HG03342 (cell line): Measurements from ENCODE around the gene SEC14L5.
"Not testable (repeated sequence)": the region's sequence is repeated elsewhere in the genome, so short reads cannot be mapped to it uniquely, and the experiment has no call there.

Experiments
- ATAC-seq: cut with Tn5 transposase; IDR thresholded peaks from one replicate; pipeline ENCODE4 v1.9.1; 2021; ENCODE audit warnings: mild to moderate bottlenecking, moderate library complexity; ENCODE audit not compliant: unreplicated experiment

SEC14L5 gene

GRCh38 chr16:4929619-4930018, 28.5 kb upstream of the SEC14L5 start:
- ATAC-seq: not testable (repeated sequence)

- no peak for ATAC-seq
Observed at GRCh38 chr16:4931381-4931780, 26.7 kb upstream of the SEC14L5 start.

GRCh38 chr16:4933433-4933832, 24.7 kb upstream of the SEC14L5 start:
- no peak for ATAC-seq

DNA sequence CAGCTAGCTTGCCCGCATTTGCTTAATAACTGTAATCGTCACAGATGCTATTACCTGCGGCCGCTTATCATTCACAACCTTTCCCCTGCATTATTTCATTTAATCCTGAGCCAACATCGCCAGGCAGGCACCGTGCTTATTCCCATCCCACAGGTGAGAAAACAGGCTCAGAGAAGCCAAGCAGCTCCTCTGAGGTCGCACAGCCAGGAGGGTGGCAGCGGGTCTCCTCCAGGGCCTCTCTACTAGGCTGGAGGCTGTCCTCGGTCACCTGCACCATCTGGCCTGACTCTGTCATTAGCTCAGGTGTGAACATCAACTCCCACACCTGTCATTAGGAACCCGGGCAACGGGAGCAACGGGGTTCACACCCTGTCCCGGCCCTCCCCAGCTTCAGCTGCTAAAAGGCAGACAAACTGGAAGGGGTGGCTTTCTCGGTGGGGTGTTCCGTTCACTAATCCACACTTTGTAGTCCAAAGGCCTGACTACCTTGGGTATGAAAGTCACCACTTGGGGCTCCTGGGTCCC, 24.2 kb upstream of the SEC14L5 start:
- ATAC-seq: no peak

DNA sequence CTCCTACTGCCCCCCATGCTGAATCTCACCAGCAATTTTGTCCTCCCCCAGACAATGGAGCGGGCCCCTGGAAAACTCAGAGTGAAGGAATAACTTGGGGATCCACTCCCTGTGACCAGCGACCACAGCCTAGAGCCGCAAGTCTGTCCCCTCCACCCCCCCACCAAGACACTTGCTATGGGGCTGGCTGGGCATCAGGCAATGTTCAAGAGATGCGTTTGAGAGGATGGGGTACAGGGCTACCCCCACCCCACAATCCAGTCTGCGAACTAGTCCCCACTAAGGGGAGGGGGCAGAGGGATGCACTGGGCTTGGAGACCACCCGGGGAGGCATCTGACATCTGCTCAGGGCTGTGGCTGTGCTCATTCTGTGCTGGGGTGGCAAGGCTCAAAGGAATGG, 23.5 kb upstream of the SEC14L5 start:
- ATAC-seq: no peak

- ATAC-seq: no peak
Observed at GRCh38 chr16:4935241-4935855, 22.8 kb upstream of the SEC14L5 start.

DNA sequence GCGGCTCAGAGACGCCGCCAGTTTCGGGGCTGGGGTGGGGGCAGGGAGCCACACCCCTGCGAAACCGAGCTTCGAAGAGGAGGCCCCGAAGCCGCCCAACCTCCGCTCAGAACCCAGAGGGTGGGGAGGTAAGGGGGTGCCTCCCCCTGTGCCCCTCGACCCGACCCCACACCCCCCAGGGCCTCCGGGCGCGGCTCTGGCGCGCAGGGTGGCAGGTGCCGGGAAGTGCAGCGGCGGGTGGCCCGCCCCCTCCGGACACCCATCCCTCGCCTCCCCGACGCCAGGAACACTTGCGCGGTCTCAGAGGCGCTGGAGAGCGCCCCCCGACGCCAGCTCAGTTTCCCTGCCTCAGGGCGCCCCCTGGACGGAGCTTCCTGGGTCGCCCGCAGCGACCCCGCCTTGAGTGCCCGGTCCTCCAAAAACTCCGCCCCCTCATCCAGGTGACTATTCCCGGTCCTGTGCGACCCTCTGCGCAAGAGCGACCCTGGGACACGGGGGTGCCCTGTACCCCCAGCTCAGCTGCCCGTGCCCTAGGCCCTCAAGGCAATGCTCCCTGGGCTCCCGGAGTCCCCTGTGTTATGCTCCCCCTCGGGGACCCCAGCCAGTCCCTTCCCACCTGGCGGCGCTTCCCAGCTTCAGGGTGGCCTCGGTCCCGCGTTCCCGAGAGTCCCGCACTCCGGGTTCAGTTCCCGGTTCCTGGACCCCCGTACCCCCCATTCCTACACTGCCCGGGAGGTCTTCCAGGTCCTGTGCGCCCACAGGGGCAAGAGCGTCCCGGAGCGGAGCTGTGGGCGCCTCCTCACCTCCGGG, 21.7 kb upstream of the SEC14L5 start:
- no peak for ATAC-seq

GRCh38 chr16:4936991-4937781, 20.9 kb upstream of the SEC14L5 start, which contains the start of gene PPL:
Gene PPL (minus strand): TSS chr16:4937148. CDS start chr16:4937045, 103 bp downstream.
- ATAC-seq: no peak

DNA sequence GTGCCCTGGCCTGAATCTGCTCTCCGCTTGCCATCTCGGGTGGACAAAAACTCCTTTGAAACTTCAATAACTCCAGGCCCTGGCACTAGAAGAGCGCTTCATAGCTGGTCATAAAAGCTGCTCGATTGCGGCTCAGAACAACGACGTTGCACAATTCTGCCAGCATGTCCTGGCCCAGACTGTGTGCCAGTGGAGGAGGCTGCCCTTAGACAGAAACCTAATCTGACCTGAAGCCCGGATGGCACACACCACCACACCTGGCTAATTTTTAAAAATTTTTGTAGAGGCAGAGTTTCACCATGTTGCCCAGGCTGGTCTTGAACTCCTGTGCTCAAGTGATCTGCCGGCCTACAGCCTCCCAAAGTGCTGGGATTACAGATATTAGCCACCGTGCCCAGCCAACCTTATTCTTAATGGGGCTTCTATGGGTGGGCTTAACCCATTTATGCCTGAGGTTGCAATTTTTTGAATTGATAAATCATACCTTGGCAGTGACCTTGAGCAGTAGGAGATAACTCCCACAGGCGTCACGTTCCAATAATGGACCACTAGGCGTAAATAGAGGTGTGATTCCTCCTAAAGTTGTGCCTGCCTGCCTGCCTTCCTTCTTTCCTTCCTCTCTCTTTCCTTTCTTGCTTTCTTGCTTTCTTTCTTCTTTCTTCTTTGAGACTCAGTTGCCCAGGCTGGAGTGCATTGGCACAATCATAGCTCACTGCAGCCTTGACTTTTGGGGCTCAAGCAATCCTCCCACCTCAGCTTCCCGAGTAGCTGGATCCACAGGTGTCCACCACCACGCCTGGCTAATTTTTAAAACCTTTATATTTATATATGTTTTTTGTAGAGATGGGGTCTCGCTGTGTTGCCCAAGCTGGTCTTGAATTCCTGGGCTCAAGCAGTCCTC, 20.1 kb upstream of the SEC14L5 start:
- no peak for ATAC-seq

DNA sequence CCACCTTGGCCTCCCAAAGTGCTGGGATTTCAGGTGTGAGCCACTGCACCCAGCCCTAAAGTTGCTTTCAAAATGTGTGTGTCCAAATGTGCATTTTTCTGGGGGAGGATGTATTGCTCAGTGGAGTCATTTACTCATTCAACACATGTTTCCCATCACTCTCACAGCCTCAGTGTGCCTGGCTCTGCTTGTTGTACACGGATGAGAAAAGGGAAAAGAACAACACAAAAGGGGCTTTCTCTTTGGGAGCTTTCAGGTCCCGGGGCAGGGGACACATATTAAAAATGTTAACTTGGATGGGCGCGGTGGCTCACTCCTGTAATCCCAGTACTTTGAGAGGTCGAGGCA, 19.5 kb upstream of the SEC14L5 start:
- ATAC-seq: no peak

DNA sequence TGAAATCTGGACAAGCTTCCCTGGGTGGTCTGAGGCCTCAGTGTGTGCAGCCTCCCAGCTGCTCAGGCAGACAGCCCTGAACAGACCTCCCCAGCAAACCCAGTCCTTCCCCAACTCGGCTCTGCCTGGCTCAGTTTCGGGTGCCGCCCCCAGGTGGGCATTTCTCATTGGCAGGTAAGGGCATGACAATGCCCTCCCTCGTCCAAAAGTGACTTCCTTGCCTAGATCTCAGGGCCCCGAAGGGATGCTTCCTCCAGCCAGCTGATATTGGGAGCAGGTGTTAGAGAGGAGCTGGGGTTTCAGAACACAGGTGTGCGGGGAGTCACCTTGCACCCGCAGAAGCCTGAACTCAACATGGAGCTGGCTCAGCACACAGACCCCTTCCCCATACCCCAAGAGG, 17.4 kb upstream of the SEC14L5 start:
- no peak for ATAC-seq

GRCh38 chr16:4942481-4942880, 15.6 kb upstream of the SEC14L5 start:
- ATAC-seq: no peak

DNA sequence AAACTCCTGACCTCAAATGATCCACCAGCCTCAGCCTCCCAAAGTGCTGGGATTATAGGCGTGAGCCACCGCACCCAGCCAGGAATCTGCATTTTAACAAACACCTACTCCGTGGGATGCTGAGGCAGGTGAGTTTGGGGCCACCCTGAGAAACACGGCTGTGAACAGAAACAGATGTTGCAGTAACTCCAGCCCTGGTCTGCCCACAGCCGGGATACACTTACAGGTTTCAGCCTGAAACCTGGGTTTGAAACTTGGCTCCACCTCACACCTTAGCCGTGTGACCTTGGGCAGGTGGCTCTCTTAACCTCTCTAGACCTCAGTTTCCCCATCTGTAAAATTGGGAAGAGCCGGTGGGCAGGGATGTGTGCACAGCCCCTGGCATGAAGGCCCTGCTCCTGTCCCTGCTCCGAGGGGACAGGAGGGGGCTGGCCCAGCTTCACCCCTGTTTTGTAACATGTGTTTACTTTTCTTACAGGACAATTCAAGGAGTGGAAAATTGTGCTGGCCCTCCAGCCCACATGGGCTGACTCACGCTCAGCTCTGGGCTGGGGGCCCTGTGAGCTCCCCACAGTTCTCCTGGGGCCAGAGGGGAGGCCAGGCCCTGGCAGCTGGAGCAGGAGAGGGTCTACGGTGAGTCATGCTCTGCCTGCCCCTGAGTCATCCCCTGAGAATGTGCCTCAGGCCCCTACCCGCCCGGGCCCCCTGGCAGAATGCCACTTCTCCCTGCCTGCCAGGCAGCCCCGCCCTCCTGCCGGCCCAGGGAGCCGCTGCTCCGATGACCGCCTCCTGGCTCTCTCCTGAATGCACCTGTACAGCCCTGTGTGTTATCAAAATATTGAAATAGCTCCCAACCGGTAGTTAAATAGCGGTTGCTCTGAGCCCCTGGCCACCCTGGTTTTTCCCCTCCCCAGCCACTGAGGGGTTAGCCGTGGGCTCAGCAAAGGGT, 13.5 kb upstream of the SEC14L5 start:
- ATAC-seq: no peak

DNA sequence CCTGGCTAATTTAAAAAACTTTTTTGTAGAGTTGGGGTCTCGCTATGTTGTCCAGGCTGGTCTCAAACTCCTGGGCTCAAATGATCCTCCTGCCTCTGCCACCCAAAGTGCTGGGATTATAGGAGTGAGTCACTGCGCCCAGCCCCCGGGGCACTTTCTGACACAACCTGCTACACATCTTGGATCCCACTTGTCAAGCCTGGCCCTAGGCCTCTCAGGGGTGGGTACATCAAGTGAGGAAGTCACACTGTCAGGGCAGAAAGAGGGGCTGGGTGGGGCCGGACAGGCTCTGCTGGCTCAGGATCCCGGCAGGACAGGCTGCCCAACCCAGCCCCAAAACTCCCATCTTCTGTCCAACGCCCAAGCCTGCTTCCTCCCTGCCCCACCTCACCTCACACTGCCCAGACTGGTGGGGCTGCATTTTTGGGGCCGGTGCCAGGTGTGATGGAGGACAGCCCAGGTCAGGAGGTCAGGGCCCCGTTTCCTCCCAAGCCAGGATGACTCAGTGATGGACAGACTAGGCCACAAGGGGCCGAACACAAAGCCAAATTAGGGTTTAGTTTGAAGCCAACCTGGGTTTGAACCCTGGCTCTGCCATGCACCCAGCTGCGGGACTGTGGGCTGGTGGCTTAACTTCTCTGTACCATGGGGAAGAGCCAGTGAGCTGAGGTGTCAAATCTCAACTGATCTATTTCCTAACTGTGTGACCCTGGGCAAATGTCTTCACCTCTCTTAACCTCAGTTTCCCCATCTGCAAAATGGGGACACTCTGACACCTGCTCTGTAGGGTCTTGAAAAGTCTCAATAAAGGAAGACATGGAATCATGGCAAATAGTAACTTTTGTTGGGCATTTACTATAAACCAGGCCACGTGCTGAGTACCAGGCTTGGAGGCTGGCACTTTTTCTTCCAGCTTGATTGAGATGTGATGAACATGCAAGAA, 12.3 kb upstream of the SEC14L5 start:
- no peak for ATAC-seq

- ATAC-seq: no peak
Observed at GRCh38 chr16:4946917-4947316, 11.2 kb upstream of the SEC14L5 start.

- ATAC-seq: no peak
Observed at GRCh38 chr16:4947722-4948503, 10.2 kb upstream of the SEC14L5 start.

DNA sequence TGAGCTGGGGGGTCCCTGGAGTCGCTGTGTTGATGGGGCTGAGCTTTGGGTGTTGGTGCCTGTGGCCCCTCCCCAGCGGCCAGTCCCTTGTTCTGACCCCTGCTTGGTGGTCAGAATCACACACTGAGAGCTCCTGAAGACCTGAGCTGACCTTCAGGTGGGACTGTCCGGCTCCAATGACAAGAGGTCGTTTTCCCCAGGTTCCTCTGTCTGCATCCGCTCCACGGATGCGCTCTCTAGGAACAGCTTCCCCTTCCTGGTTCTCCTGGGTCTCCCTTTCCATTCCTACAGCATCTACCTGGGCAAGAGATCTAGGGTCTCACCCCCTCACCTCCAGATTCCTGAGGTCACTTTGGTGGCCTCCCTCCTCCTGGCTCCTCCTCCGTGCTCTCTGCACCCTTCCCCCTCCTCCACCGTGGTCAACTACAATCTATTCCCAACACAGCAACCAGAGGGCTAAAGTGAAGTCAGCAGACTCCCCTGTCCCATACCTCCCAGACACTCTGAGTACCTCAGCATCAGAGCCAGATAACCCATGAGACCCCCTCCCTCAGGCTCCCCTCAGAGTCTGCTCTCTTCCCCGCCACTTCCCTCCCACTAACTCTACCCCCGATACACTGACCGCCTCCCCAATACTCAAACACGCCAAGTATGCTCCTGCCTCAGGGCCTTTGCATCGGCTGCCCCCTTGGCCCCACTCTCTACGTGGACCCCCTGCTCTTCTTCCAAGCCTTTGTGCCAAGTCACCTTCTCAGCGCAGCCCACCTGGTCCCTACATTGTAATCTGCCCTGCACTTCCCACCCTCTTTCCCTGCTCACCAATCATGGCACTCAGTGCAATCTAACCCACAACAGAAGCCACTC, 9.0 kb upstream of the SEC14L5 start:
- no peak for ATAC-seq
